HG03060 (cell line): ENCODE measurements around the gene TFR2.

ENCODE experiments used
- ATAC-seq: cut with Tn5 transposase; IDR thresholded peaks from one replicate; pipeline ENCODE4 v1.9.1; 2021; ENCODE audit warnings: low read depth, moderate number of reproducible peaks; ENCODE audit not compliant: unreplicated experiment

Gene TFR2

DNA sequence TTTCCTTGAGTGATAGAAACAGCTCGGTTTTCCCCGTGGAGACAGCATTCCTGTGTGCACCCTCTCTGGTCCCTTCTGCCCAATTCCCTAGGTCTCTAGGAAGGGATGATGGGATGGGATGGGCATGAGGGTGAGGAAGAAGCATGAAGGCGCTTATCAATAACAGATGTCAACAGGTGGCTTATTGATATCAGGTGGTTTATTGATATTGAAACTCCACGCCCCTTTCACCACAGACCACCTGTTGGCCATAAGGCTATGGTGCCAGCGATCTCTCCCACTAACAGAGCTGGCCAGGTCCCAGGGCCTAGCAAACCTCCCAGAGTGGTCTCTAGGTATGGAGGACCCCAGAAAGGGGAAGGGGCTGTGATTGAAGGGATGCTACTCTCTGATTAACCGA is 21.1 kb downstream of the TFR2 start:
- ATAC-seq: no peak

DNA sequence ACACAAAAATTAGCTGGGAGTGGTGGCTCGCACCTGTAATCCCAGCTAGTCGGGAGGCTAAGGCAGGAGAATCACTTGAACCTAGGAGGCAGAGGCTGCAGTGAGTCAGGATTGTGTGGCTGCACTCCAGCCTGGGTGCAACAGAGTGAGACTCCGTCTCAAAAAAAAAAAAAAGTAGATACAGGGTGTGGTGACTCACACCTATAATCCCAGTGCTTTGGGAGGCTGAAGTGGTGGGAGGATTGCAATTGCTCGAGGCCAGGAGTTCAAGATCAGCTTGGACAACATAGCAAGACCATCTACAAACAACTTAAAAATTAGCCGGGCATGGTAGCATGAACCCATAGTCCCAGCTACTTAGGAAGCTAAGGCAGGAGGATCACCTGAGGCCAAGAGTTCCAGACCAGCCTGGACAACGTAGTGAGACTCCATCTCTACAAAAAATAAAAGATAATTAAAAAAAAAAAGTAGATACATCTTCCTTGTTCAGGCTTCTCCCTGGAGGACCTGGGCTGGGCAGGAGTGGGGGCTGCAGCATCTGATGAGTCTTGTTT is 27.0 kb downstream of the TFR2 start:
- ATAC-seq: no peak

DNA sequence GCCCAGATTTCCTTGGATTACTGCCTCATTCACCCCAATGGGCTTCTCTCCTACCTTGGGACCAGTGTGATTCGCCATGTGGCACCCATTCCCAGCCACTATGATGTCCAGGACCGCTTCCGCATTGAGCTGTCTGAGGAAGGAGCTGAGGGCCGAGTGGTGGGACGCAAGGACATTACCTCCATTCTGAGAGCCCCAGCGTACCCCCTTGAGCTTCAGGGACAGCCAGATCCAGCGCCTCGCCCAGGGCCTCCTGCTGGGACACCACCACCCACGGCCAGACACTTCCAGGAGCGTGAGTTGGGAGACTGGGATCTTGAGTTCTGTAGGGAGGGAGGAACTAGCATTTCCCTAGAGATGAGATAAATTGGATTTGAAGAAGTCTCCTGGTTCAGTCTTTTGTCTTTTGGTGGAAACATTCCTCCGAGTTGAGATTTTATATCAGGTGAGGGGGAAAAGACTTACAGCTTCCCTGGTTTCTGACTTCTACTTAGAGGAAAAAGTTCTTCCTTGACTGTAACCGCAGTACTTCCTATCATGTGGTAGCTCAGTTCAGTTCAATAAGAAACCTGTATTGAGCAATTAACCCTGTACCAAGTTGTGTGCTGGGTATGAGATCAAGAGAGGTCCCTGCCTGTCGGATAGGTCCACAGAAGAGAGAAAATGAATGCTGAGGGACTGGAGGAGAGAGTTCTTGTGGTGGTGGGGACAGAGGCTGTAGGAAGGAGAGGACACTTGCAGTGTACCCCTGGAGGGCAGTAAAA is 27.8 kb downstream of the TFR2 start:
- no peak for ATAC-seq

DNA sequence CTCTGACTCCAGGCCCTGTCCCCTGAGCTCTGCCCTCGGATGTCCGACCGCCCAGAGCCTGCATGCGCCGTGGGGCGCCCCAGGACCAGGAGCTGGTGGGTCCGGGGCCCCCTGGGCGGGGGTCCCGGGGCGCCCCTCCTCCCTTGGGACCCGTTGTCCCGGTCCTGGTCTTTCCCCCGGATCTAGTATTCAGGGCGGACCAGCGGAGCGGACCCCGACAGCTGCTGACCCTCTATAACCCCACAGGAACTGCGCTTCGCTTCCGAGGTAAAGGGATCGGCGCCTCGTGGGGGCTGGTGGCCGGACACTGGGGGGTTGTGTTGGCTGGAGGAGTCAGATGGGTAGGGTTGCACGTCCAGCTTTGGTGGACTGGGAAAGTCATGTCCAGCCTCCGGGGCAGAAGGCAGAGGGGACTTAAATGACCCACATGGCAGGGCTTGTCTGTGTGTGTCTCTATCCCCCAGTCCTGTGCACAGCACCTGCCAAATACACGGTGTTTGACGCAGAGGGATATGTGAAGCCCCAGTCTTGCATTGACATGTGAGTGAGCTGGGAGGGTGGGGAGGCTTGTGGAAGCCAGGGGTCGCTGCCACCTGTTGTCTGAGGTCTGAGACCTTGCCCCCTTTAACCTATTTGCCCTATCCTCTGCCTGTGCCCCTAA is 28.5 kb downstream of the TFR2 start:
- no peak for ATAC-seq

DNA sequence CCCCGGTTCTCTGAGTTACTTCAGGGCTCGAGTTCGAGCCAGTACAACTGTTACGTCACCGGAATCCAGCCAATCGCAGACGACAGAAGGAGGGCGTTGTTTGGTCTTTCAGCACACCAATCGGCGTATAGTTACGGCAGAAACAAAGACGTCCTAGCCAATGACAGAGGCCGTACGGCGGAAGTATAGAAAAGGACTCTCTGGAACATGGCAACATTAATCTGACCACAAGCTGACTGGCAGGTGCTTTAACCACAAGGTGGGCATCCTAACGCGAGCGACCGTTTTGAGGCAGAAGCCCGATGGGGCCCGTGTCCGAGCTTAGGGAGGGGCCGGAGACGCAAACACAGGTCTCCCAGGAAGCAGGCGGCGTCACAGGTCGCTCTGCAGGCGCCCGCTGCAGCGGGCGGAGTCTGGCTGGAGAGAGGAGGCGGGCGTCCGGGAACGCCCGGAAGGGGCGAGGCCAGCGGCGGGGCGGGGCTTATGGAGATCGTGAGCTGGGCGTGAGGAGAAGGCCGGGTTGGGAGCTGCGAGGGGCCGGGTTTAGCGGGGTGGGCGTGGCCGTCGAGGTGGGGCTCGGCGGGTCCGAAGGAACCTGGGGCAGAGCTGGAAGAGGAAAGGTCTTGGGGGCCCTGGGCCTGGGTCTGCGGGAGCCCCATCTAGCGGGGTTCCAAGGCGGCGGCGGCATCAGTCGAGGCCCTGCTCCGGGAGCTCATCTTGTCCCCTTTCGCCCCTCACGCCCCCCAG is 29.2 kb downstream of the TFR2 start, which contains the start of gene MOSPD3:
MOSPD3 (plus strand) TSS at position 558 of the 747 bp plus-strand sequence. CDS start 252 bp downstream, outside the sequence.
- peak; percentile 93 for ATAC-seq

DNA sequence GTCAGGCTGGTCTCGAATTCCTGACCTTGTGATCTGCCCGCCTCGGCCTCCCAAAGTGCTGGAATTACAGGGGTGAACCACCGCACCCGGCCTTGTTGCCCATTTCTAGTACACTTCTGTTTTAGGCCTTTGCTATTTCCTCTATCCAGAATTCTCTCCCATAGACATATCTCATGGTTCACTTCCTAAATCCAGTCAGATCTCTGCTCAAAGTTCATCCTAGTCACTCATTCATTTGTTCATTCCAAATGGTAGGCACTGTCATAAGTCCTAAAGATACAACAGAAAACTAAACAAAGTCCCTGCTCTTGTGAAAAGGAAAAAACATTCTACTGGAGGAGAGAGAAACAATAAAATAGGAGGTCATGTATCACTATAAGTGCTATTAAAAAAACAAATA is 31.4 kb downstream of the TFR2 start:
- ATAC-seq: no peak

DNA sequence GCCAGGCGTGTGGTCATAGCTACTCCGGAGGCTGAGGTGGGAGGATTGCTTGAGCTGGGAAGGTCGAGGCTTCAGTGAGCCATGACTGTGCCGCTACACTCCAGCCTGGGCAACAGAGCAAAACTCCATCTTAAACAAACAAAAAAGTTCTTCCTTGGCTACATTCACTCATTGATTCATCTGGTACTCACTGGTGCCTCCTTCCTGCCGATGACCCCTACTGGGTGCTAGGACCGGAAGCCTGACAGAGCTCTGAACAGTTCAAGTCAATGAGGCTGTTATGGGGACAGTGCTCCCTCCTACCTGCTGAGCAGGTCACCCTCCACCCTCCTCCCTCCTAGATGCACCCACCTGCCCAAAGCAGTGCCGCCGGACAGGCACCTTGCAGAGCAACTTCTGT is 34.2 kb downstream of the TFR2 start:
- ATAC-seq: no peak

DNA sequence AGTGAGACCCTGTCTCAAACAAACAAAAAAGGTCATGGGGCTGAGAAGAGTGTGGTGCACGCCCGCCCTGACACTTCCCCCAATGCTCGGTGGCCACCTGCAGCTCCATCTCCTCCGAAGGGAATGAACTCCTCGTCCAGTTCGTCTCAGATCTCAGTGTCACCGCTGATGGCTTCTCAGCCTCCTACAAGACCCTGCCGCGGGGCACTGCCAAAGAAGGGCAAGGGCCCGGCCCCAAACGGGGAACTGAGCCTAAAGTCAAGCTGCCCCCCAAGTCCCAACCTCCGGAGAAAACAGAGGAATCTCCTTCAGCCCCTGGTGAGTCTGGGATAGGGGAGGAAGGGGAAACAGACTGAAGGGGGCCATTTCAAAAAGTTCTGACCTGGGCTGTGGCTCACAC is 35.0 kb downstream of the TFR2 start:
- no peak for ATAC-seq

DNA sequence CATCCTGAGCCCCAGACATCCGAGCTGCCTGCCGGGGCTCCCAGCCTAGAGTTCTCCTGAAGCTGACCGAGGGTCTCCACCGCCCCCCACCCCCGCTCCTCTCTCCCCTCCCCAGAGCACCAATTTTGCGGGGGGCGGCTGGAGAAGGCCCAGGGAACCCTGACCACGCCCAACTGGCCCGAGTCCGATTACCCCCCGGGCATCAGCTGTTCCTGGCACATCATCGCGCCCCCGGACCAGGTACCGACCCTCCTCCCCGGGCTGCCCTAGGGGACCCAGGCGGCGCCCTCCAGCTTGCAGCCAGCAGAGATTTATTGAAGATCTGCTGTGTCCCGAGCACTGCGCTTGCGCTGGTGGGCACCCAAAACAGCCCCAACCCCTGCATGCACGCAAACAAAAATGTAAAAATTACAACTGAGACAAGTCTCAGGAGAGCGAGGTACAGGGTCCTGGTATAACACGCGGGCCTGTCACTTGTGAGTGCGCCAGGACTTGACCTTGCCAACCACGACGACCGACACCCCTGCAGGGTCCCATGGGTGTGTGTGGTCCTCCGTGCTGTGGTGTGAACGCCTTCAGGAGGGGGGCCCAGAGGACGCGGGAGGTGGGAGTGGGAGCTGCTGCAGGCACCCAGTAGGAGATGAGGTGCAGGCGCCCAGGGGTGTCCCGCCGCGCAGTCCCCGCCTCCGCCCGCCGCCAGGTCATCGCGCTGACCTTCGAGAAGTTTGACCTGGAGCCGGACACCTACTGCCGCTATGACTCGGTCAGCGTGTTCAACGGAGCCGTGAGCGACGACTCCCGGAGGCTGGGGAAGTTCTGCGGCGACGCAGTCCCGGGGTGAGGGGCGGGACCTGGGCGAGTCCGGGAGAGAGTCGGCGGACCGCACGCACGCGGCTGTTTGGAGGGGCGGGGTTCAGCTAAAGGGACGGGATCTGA is 36.1 kb downstream of the TFR2 start:
- ATAC-seq: no peak

DNA sequence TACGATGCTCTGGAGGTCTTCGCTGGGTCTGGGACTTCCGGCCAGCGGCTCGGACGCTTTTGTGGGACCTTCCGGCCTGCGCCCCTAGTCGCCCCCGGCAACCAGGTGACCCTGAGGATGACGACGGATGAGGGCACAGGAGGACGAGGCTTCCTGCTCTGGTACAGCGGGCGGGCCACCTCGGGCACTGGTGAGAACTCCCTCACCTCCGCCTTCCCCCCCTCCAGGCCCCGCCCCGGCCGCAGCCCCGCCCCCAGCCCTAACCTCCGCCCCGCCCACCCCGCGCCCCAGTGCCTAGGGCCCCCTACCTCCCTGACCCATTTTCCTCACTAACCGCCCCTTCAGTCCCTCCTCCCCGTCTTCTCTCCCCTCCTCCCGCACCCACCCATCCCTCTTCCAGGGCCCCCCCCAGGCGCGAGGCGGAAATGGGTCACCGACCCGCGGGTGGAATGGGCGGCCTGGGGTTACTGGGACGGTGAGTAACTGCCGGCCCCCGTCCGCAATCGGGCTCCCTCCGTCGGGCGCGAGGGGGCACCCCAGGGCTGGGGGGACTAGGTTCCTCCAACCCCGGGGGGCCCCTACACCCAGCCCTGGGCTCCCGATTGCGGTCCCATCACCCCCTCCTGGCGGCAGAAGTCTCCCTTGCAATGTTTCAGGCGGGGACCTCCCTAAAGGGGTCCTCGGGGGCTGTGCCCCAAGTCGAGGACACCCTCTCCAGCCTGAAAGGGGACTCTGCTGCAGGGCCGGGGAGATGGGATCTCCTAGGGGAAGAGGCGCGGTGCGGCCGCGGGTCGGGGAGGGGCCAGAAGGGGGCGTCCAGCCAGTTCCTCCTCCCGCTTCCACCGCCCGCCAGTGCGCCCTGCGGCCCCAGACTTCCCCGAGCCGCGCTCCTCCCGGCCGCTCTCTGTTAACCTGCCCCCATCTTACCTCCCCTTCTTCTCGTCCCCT is 37.0 kb downstream of the TFR2 start:
- ATAC-seq: no peak

DNA sequence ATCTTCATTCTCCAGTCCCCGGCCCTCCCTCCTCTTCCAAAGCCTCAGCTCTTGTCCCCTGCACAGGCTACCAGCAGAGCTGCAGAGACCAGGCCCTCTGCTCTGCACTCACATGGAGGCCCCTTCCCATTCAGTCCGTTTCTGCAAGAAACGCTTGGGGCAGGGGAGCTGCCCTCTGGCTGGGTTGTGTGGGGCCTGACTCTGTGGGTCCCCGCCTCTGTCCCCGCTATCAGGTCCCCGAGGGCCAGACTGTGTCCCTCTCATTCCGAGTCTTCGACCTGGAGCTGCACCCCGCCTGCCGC is 37.7 kb downstream of the TFR2 start:
- no peak for ATAC-seq

DNA sequence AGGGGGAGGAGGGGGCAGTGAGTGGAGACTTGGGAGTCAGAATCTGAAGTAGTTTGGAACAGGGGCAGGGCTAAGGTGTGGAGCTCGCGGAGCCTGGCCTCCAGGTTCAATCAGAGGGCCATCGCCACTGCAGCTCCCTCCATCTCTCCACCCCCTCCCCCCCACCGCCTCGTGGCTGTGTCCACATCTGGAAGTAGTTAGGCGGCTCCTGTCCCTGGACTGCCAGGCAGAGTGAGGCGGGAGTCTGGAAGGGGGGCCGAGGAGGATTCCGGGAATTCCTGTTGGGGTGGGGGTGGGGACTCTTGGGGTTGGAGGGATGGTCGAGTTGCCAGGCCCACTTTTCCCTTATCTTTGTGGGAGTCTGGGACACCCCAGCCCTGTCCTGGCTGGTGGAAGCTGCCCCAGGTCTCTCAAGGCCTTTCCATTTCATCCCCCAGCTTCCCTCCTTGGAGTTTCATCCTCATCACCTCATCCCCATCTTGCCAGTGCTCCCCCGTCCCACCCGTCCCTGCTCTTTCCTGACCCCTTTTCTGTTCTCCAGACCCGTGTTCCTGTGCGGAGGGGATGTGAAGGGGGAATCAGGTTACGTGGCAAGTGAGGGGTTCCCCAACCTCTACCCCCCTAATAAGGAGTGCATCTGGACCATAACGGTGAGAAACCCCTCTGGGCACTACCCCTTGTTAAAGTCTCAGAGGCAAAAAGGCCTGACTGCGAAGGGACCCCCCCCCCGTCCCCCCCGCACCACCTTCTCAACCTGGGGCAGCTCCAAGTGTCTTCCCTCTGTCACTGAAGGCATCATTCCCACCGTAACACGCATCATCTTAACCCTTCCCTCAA is 38.2 kb downstream of the TFR2 start:
- no peak for ATAC-seq

DNA sequence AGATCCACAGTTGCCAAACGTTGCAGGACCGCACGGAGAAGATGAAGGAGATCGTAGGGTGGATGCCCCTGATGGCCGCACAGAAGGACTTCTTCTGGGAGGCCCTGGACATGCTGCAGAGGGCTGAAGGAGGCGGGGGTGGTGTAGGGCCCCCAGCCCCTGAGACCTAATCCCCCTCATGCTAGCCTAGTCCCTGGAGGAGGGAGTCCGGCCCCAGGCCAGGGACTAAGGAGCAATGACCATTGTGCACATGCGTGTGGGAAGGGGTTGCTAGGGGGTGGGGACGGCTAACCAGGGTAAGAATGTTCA is 40.7 kb downstream of the TFR2 start:
- no peak for ATAC-seq

DNA sequence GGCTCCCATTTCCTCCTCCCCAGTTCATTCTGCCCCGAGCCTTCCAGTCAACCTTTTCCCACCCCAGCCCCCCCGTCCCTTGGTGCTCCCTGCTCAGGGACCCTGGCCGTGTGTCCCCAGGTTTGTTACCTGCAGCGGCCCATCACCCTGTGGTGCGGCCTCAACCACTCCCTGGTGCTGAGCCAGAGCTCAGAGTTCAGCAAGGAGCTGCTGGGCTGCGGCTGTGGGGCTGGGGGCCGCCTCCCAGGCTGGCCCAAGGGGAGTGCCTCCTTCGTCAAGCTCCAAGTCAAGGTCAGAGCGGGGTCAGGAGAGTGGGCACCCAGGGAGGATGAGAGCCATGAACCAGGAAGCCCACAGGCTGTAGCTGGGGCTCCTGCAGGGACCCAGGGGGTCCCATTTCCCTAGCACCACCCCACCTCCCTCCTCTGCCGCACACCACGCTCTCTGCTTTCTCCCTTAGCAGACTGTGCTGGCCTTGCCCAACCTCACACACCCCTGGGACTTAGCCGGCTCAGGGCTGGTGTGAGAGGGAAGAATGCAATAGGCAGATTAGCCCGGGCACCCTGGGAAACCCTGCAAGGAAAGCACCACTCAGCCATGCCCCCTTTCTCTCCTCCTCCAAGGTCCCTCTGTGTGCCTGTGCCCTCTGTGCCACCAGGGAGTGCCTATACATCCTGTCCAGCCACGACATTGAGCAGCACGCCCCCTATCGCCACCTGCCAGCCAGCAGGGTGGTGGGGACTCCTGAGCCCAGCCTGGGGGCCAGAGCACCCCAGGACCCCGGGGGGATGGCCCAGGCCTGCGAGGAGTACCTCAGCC is 41.2 kb downstream of the TFR2 start:
- no peak for ATAC-seq

DNA sequence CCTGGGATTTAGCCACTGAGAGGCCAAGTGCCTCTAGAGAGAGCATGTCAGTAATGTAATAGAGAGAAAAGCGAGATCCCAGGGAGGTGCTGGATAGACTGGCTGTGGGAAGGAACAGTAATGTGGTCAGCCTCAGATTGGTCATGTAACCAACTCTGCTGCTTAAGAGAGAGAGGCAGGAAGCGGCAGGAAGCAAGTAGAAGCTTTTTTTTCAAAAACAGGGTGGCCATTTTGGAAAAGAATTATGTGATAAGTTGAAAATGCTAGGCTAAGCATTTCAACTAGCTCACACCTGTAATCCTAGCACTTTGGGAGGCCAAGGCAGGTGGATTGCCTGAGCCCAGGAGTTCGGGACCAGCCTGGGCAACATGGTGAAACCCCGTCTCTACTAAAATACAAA is 42.9 kb downstream of the TFR2 start:
- ATAC-seq: no peak

DNA sequence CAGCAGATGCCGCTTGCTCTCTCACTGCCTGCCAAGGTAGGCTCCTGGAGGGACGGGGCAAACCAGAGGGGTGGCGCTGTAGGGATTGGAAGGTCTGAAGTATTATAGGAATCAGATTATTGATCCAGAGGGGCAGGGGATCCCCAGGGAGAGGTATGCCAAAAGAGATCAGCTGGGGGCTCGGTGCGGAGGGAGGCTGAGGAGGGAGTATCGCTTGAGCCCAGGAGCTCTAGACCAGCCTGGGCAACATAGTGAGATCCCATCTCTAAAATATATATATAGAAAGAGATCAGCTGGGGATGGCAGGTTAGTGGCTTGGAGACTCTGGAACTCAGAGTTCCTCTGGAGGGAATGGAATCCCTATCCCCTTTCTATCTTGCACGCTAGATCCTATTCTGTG is 46.2 kb downstream of the TFR2 start:
- ATAC-seq: no peak

DNA sequence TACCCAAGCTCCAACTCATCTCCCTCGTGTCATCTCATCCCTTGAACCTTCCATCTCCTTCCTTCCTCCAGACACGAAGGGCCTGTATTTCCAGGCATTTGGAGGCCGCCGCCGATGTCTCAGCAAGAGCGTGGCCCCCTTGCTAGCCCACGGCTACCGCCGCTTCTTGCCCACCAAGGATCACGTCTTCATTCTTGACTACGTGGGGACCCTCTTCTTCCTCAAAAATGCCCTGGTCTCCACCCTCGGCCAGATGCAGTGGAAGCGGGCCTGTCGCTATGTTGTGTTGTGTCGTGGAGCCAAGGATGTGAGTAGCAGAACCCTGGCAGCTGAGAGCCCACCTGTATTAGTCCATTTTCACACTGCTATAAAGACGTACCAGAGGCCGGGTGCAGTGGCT is 49.8 kb downstream of the TFR2 start:
- ATAC-seq: no peak
